Measurements from ENCODE around the gene FGD6.
A peak's percentile ranks its signal among the peaks of the same experiment; 100 is the strongest.

FGD6 gene

DNA sequence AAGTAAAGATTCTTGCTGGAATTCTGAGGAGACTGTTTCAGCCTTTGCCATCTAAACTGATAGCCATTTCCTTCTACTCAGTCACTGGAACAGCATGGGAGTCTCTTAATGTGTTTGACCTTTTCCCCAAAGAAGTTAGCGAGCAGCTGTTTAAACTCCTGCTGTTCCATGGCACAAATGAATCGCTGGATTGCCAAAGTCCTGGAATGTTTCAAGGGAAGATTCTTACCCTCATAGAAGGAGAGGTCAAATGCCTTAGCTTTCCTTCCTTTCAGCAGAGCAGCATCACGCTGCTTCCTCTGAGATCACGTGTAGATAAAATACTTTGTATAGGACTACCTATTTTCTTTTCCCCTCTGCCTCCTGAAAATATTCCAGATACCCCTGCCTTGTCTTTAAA lies 133.3 kb downstream of the FGD6 start:
- DNase-seq (ENCODE audit: low read depth): no peak

DNA sequence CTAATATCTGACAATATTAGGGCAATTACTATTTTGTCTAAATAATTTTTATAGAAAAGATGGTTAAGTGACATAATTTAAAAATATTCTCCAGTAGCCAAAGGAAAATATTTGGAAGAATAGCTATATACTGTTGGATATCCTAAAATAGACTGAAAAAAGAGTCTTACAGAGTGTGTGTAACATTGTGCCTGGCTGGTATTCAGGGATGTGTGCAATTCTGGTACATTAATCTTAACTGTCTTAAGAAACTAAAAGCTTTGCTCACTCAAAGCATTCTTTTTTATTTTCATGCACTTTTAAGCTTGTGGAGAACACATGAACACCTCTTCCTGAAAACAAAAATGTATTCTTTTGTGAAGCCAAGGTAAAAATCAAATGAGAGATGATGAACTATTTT lies 133.8 kb downstream of the FGD6 start:
- DNase-seq (ENCODE audit: low read depth): no peak

DNA sequence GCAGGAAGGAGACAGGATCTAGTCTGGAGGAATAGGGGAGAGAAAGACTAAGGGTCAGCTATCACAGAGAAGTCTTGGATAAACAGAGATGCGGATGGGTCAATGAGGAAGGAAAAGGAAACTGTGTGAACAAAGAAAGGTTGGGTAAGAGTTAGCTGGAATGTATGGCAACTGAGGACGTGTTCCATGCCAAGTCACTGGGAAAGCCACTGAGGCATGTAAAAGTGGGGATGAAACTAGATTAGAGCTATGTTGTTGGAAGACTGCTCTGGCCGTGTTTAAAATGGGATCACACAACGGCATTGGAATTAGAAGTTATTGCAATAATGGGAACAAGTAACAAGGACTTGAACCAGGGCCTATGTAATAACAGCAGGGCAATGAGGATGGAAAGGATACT lies 139.9 kb downstream of the FGD6 start:
- DNase-seq (ENCODE audit: low read depth): no peak

DNA sequence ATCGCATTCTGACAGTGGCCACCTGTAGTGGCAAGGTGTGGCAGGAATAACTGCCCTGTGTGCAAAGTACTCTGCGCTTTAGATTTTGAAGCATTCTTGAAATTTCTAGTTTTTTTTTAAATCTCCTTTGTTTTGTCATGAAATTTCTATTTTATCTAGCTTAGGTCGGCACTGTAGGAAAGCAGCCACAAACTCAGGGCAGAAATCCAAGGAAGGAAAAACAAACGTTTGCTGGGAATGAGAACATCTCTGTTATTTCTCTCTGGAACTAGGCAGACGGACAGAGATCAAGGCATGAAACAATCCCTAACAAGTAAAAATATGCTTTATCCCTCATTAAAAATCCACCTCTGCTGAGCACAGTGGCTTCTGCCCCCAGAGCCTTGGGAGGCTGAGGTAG lies 142.5 kb downstream of the FGD6 start:
- DNase-seq (ENCODE audit: low read depth): no peak

DNA sequence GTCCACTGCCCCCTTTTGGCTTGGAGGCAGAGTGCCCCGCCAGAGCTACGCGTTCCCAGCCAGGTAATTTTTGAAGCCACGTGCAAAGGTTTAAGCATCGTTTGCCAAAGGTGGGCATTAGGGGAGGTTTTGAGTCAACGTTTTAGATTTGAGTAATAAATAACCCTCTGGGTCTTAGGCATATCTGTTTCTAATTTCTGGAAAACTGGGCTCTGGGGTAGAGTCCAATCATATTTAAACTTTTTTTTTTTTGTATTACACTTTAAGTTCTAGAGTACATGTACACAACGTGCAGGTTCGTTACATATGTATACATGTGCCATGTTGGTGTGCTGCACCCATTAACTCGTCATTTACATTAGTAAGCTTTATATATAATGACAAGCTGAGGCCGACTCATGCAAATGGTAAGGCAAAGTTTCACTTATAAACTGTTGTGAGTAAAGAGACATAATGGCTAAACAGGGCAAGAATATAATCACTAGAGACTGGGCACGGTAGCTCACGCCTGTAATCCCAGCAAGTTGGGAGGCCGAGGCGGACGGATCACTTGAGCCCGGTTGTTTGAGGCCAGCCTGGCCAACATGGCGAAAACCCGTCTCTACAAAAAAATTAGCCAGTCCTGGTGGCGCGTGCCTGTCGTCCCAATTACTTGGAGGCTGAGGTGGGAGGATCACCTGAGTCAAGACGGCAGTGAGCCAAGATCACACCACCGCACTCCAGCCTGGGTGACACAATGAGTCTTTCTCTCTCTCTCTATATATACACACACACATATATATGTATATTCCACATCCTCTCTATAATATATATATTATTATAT lies 143.4 kb downstream of the FGD6 start:
- no peak for DNase-seq (ENCODE audit: low read depth)

DNA sequence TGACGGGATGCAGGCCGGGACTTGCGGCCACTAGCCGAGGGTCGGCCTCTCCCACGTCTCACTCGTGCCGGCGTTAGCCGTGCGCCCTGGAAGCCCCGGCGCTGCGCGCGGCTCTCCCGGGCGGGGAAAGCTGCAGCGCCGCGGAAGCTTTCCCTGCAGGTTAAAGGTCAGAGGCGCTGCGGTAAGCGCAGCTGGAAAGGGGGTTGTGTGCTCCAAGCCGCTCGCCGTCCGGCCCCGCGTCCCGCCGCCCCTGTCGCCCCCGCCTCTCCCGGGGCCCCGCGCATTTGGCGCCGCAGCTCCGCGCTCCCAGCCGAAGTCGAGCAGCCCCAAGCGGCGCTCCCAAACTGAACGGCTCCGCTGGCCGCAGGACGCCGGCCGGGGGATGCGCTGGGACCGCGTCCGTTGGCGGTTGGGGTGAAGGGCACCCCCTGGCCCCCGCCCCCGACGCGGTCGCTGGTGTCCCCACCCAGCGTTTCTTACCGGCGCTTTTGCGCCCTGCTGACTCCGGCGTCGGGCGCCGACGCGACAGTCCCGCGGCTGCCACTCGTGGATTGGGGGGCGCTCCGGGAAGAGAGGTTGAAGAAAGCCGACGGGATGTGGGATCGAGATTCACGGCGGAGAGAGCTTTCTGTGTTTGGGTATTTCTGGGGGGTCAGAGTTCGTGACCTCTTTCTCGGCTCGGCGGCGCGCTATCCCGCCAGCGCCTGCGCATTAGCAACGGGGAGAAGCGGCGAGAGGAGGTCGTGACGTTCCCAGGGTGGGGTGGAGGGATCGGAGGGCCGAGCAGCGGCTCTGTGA lies 144.2 kb downstream of the FGD6 start, which contains the start of gene NR2C1:
NR2C1 (minus strand) TSS at position 719 of the 798 bp plus-strand sequence. CDS start 6,234 bp downstream, outside the sequence.
- peak; percentile 81 for DNase-seq (ENCODE audit: low read depth)

DNA sequence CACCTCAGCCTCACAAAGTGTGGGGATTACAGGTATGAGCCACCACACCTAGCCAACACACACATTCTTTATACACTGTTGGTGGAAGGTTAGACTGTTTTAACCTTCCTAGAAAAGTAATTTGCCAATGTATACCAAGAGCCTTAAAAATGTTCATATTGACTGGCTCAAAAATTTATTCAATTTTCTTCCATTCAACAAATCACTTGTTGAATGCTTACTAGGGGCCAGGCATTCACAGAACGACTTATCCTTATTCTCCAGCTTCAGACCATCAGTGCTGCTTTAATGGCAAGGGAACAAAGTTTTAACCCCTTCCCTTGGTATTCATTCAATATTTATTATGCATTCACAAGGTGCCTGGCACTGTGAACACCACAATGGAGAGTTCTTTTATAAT lies 146.9 kb downstream of the FGD6 start:
- no peak for DNase-seq (ENCODE audit: low read depth)

DNA sequence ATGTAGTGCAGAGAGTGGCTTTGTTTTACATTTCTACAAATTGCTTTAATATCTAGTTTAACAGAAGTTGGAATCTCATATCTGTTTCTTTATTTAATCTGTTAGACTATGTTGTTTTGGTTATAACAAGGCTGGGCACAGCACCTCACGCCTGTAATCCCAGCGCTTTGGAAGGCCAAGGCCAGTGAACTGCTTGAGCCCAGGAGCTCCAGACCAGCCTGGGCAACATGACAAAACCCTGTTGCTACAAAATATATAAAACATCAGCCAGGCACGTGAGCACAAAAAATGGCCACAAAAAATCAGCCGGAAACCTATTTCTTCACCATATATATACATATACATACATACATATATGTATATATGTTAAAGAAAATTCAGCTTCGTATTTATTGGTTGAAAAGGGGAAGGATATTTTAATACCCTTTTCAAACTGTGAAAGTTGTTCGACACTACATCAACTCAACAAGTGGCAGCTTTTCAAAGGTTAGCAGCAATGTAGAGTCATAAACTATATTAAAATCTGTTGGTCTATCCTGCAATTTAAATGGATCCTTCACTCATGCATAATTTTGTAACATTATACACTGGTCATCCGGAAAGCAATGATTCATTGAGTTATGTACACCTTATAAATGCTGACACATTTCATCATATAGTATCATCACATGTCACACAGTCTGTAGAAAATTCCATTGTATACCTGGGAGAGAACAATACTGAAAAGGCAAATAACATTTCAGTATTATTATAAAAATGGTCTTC lies 151.0 kb downstream of the FGD6 start:
- no peak for DNase-seq (ENCODE audit: low read depth)

DNA sequence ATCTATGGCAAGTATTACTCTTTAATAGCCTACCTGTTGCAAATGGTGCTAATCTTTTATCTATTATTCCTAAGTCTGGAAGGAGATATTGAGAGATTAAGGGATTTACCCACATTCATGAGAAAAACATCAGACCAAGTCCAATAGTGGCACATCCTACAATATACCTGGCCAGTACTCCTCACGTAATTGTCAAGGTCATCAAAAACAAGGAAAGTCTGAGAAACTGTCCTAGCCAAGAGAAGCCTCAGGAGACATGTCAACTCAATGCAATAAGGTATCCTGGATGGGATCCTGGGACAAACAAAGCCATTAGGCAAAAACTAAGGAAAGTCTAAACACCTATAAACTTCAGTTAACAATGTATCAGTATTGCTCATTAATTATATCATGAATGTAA lies 156.3 kb downstream of the FGD6 start:
- DNase-seq (ENCODE audit: low read depth): no peak

DNA sequence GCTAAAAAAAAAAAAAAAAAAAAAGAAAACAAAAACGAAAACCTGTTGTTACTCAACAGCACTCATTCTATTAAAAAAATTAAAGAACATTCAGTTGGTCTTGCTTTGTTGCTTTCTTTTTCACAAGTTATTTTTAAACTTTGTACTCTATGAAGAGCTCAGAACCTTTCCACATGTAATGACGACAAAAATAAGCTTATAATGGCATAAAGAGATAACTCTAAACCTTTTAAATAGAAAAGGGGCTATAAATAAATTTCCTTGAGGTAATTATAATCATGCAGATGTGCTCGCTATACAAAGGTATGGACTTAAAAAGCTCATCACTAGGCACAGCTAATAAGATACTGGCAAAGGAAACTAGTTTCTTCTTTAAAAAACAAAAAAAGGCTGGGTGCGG lies 157.3 kb downstream of the FGD6 start:
- DNase-seq (ENCODE audit: low read depth): no peak

DNA sequence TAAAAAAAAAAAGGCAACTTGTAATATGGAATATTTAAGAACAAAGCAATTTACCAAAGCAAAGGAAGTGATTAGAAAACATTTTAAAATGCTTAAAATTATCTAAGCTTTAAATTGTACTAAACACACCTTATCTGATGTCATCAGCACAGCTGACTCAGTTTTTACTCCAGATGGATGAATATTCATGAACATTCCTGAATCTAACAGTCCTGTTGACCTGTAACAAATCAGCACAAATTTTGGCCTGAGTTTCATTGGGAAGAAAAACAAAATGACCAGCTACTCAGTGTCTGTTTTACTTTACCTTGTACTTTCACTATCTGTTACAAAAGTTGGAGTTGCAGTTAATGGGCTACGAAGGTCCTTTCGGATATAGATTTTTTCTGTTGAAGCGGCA lies 159.8 kb downstream of the FGD6 start:
- no peak for DNase-seq (ENCODE audit: low read depth)

DNA sequence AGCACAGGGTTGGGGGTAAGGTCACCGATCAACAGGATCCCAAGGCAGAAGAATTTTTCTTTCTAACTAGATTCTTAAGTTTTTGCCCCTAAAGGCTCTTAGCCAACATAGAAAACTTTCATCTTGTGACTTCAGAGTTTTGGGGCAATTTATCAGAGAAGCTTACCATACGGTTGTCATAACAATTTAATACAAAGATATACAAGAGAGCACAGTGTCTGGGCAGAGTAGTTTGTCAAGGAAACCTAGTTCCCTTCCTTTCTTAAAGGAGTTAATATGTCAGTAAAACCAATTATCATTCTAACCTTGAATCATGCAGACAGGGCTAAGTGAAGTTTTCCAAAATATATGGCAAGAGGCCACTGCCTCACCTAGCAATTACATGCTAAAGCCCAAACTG lies 162.2 kb downstream of the FGD6 start:
- DNase-seq (ENCODE audit: low read depth): no peak

DNA sequence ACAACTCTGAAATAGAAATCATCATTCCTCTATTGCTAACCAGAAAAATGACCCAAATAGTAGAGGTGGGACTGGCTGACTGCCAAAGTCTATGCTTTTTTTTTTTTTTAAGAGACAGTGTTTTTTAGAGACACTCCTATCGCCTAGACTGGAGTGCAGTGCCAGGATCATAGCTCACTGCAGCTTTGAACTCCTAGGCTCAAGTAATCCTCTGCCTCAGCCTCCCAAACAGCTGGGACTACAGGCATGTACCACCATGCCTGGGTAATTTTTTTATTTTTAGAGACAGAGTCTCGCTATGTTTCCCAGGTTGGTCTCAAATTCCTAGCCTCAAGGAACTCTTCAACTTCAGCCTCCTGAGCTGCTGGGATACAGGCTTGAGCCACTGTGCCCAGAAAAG lies 163.1 kb downstream of the FGD6 start:
- DNase-seq (ENCODE audit: low read depth): no peak

DNA sequence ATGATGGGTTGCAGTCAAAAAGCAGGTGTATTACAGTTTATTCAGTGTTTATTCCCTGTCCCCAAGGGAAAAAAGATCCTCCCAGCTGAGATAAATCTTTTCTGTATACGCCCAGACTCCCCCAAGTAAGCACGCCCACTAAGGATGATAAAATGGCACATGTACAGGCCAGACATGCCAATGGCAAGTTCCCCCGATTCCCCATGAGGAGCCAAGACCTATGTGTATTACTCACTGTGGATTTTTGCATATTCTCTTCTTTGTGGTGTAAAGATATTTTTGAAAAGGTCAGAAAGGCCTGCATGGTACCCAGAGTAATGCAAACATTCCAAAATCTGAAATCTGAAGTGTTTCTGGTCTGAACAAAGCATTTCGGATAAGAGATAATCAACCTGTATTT lies 166.0 kb downstream of the FGD6 start:
- DNase-seq (ENCODE audit: low read depth): no peak

DNA sequence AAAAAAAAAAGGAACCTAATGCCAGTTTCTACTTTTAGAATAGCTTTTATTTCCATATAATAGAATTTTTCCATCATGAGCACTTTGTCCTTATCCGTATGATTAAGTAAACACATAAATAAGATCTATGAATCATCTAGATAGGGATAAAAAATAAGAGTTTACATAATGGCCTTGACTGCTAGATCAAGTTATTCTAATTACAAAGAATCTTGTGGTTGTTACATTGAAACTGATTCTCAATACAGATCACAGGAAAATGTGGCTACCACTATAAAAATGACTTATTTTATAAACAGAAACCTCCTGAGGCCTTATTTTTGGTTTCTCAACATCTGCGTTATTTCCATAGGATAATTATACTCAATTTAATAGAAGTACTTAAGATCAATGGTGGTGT lies 179.4 kb downstream of the FGD6 start:
- no peak for DNase-seq (ENCODE audit: low read depth)

DNA sequence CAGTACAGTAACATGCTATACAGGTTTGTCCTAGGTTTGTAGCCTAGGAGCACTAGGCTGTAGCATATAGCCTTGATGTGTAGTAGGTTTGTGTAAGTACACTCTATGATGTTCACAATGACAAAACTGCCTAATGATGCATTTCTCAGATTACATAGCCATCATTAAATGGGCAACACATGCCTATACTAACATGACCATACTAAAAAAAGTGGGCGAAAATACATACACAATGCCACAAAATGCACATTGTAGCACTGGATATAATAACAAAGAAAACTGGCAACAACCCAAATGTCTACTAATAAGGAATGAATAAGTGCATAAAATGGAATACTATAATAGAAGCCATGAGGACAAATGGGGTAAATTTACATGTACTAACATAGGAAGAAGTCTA lies 182.5 kb downstream of the FGD6 start:
- no peak for DNase-seq (ENCODE audit: low read depth)
